ENCODE data around the gene MTURN.
"Not testable (repeated sequence)": the region's sequence is repeated elsewhere in the genome, so short reads cannot be mapped to it uniquely, and the experiment has no call there.

DNA sequence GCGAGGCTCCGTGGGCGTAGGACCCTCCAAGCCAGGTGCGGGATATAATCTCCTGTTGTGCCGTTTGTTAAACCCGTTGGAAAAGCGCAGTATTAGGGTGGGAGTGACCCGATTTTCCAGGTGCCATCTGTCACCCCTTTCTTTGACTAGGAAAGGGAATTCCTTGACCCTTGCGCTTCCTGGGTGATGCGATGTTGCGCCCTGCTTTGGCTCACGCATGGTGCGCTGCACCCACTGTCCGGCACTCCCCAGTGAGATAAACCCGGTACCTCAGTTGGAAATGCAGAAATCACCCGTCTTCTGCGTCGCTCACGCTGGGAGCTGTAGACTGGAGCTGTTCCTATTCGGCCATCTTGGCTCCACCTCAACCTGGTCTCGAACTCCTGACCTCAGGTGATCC is 36.2 kb upstream of the MTURN start:
- TF ChIP-seq, protein P1, sequence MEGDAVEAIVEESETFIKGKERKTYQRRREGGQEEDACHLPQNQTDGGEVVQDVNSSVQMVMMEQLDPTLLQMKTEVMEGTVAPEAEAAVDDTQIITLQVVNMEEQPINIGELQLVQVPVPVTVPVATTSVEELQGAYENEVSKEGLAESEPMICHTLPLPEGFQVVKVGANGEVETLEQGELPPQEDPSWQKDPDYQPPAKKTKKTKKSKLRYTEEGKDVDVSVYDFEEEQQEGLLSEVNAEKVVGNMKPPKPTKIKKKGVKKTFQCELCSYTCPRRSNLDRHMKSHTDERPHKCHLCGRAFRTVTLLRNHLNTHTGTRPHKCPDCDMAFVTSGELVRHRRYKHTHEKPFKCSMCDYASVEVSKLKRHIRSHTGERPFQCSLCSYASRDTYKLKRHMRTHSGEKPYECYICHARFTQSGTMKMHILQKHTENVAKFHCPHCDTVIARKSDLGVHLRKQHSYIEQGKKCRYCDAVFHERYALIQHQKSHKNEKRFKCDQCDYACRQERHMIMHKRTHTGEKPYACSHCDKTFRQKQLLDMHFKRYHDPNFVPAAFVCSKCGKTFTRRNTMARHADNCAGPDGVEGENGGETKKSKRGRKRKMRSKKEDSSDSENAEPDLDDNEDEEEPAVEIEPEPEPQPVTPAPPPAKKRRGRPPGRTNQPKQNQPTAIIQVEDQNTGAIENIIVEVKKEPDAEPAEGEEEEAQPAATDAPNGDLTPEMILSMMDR (optimal IDR thresholded peaks at IDR 0.05 in 1 of 3, IDR thresholded peaks at IDR 0.05 in 1 of 3, conservative IDR thresholded peaks at IDR 0.05 in 1 of 3; ENCODE audit: extremely low read depth in 1 of 3, insufficient read depth in 2 of 3, low read length in 3 of 3) = not testable (repeated sequence)
- not testable (repeated sequence) for TF ChIP-seq EZH2 (IDR thresholded peaks at IDR 0.05; ENCODE audit: low read length)
